A549 (cell line): Measurements from ENCODE around the gene CCSER1. TPM values are rescaled to one million over a fixed set of nuclear protein-coding genes. Genes with fewer than 3 reads are reported as not detected.

Experiments
- ATAC-seq, 2 experiments: fragments of 200-7000 bp in 1 of 2; fragments of >200 bp in 1 of 2; cut with Nextera tagmentation in 1 of 2; cut with Tn5 transposase in 1 of 2; 3 replicates each; pipeline versions ENCODE4 v1.8.0 to v1.9.1; 2018 to 2020; ENCODE audit warnings: mild to moderate bottlenecking in 1 of 2, moderate library complexity in 1 of 2
- CTCF ChIA-PET: fragments of 300-600 bp; sonication (Branson Sonifier 250); formaldehyde crosslinking; extraction: SDS; loops from one replicate; lab custom pipeline; 2021; ENCODE audit warnings: antibody characterized with exemption, inconsistent platforms; lab: Yijun Ruan, JAX
- POLR2A ChIA-PET: fragments of 350-600 bp; formaldehyde crosslinking; extraction: SDS; loops from one replicate; lab custom pipeline; 2021; ENCODE audit warnings: antibody characterized with exemption, inconsistent platforms; lab: Yijun Ruan, JAX
- DNase-seq, 2 experiments: peaks; one replicate each; pipeline versions ENCODE4 v3.0.0 to v3.0.0-alpha.2; 2011 to 2016; ENCODE audit warnings: low read depth in 1 of 2, low spot score in 1 of 2
- FAIRE-seq: peaks from 2 replicates; lab custom pipeline; 2011; peaks lifted over from hg19 to GRCh38; lab: Jason Lieb, UNC
- H3K27ac ChIP-seq, 2 experiments: fragments of >200 bp; sonication (Bioruptor Twin); formaldehyde crosslinking; 3 replicates each; pipeline ENCODE4 v1.5.1; 2016 to 2017
- H3K4me1 ChIP-seq: fragments of >200 bp; sonication (Bioruptor Twin); formaldehyde crosslinking; 3 replicates; pipeline ENCODE4 v1.6.1; 2016
- H3K4me2 ChIP-seq: fragments of >200 bp; sonication (Bioruptor Twin); formaldehyde crosslinking; 3 replicates; pipeline ENCODE4 v1.6.1; 2016
- H3K4me3 ChIP-seq: fragments of >200 bp; sonication (Bioruptor Twin); formaldehyde crosslinking; 3 replicates; pipeline ENCODE4 v1.5.1; 2016
- H3K9me3 ChIP-seq: fragments of >200 bp; sonication (Bioruptor Twin); formaldehyde crosslinking; 3 replicates; pipeline ENCODE4 v1.6.1; 2016
- ATOH8 ChIP-seq: fragments of 250-450 bp; sonication (Bioruptor Pico); IDR thresholded peaks from 2 replicates; pipeline ENCODE4 v1.5.0; 2020; ENCODE audit warnings: low read depth, mild to moderate bottlenecking, moderate library complexity
- CBX2 ChIP-seq: fragments of 200-600 bp; sonication (generic); IDR thresholded peaks from 2 replicates; pipeline ENCODE4 v1.6.1; 2016; ENCODE audit warnings: low read depth, mild to moderate bottlenecking, borderline replicate concordance
- CBX8 ChIP-seq: fragments of 200-600 bp; sonication (generic); IDR thresholded peaks from 2 replicates; pipeline ENCODE4 v1.6.1; 2016
- EHMT2 ChIP-seq: fragments of 200-600 bp; sonication (generic); IDR thresholded peaks from 2 replicates; pipeline ENCODE4 v1.6.1; 2016; ENCODE audit warnings: antibody characterized with exemption, low read depth, mild to moderate bottlenecking, moderate library complexity
- EP300 ChIP-seq, 2 experiments: fragments of >200 bp; sonication (Bioruptor Twin); formaldehyde crosslinking; IDR thresholded peaks; 2 replicates in 1 of 2; 3 replicates in 1 of 2; pipeline ENCODE4 v1.6.1; 2016 to 2017
- FOSB ChIP-seq: fragments of 250-450 bp; sonication (Bioruptor Pico); IDR thresholded peaks from 2 replicates; pipeline ENCODE4 v1.5.0; 2020; ENCODE audit warnings: mild to moderate bottlenecking, moderate library complexity
- FOSL2 ChIP-seq, 2 experiments: fragments of 450-650 bp in 1 of 2; fragments of >200 bp in 1 of 2; sonication (Bioruptor Twin) in 1 of 2; formaldehyde crosslinking; IDR thresholded peaks; 2 replicates each; pipeline versions ENCODE4 v1.5.0 to v1.6.1; 2016 to 2020; ENCODE audit warnings: mild to moderate bottlenecking in 1 of 2, moderate library complexity in 1 of 2
- GATA3 ChIP-seq: IDR thresholded peaks from 2 replicates; pipeline ENCODE4 v1.6.1; 2012; ENCODE audit warnings: borderline replicate concordance
- HOXA7 ChIP-seq: fragments of 250-450 bp; sonication (Bioruptor Pico); IDR thresholded peaks from 2 replicates; pipeline ENCODE4 v1.5.0; 2020; ENCODE audit warnings: mild to moderate bottlenecking, moderate library complexity
- HOXB13 ChIP-seq: fragments of 250-450 bp; sonication (Bioruptor Pico); IDR thresholded peaks from 2 replicates; pipeline ENCODE4 v1.5.0; 2020; ENCODE audit warnings: low read depth, mild to moderate bottlenecking, moderate library complexity
- JUN ChIP-seq, 2 experiments: fragments of >200 bp; sonication (Bioruptor Twin); formaldehyde crosslinking; IDR thresholded peaks; 2 replicates in 1 of 2; 3 replicates in 1 of 2; pipeline ENCODE4 v1.6.1; 2016 to 2017
- KDM1A ChIP-seq: fragments of 200-600 bp; sonication (generic); IDR thresholded peaks from 2 replicates; pipeline ENCODE4 v1.6.1; 2016; ENCODE audit warnings: low read depth, mild to moderate bottlenecking
- MYC ChIP-seq: IDR thresholded peaks from 2 replicates; pipeline ENCODE4 v1.6.1; 2012; ENCODE audit warnings: mild to moderate bottlenecking, inconsistent platforms, low read length, improper control_type of control experiment, borderline replicate concordance
- RAD21 ChIP-seq, 2 experiments: fragments of >200 bp in 1 of 2; sonication (Bioruptor Twin) in 1 of 2; formaldehyde crosslinking in 1 of 2; IDR thresholded peaks in 1 of 2; conservative IDR thresholded peaks in 1 of 2; 2 replicates in 1 of 2; 3 replicates in 1 of 2; pipeline ENCODE4 v1.6.1; 2012 to 2018; ENCODE audit warnings: inconsistent platforms in 1 of 2
- REST ChIP-seq: fragments of 200-600 bp; sonication (generic); IDR thresholded peaks from 2 replicates; pipeline ENCODE4 v1.6.1; 2016; ENCODE audit warnings: antibody characterized with exemption, mild to moderate bottlenecking, moderate library complexity
- WGBS: methylation state at CpG from one replicate; pipeline ENCODE4 v1.1.6; 2017; ENCODE audit errors: missing lambda C conversion rate; 5-methylcytosine and 5-hydroxymethylcytosine counted together
- polyA plus RNA-seq, 4 experiments: library from polyadenylated mRNA; depleted of rRNA in 3 of 4; stranded (reverse); fragments of >200 nt; fragmentation: RNase III in 1 of 4; extraction: RNeasy Plus Mini Kit Qiagen cat#74134 plus additional on column Dnase treatment in 1 of 4; gene quantifications; 2 replicates in 3 of 4; 3 replicates in 1 of 4; pipeline ENCODE4 v1.2.3, GENCODE V29; 2011 to 2017
- TF ChIP-seq, protein P1 (sequence below): fragments of >200 bp; sonication (Bioruptor Twin); formaldehyde crosslinking; IDR thresholded peaks from 2 replicates; pipeline ENCODE4 v1.6.1; 2016
- TF ChIP-seq, protein P2 (sequence below): IDR thresholded peaks from 2 replicates; pipeline ENCODE4 v1.6.1; 2012
- TF ChIP-seq, protein P3 (sequence below): IDR thresholded peaks from 2 replicates; pipeline ENCODE4 v1.6.1; 2012
- TF ChIP-seq, protein P4 (sequence below): fragments of 150-350 bp; IDR thresholded peaks from 2 replicates; pipeline ENCODE4 v1.6.1; 2014; ENCODE audit warnings: low read depth, mild to moderate bottlenecking, low read length

Gene CCSER1
- polyA plus RNA-seq, 2 of the 4 experiments (the other 2 are of a cell fraction) = 0.06 TPM; not detected in 1

GRCh38 chr4:90624781-90625180 is 497.6 kb downstream of the CCSER1 start:
- Histone ChIP-seq H3K4me3 (no peak overlapping the region), H3K9me3 (no peaks in the 10 kb centered on the region), H3K27ac (no peak overlapping the region), H3K4me2 (no peak overlapping the region), H3K4me1 (no peaks in the 10 kb centered on the region)
- FAIRE-seq (no peak), ATAC-seq (no peak), DNase-seq (no peak)
- WGBS = 28% methylated on average over 3 of the region's 3 CpGs
- CTCF ChIA-PET = no interaction called here
- POLR2A ChIA-PET = no interaction called here
- TF ChIP-seq, protein P1, sequence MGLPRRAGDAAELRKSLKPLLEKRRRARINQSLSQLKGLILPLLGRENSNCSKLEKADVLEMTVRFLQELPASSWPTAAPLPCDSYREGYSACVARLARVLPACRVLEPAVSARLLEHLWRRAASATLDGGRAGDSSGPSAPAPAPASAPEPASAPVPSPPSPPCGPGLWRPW = no peak
- TF ChIP-seq EHMT2 (no peak), FOSL2 (IDR thresholded peaks at IDR 0.05) (no peak), FOSL2 (CRISPR knock-in tag; IDR thresholded peaks at IDR 0.05) (no peak), KDM1A (no peak), HOXA7 (no peak), RAD21 (conservative IDR thresholded peaks at IDR 0.05 in 1 of 2, IDR thresholded peaks at IDR 0.05 in 1 of 2) (no peak), EP300 (IDR thresholded peaks at IDR 0.05) (no peak), FOSB (CRISPR knock-in tag) (no peak), MYC (no peak), GATA3 (no peak), JUN (IDR thresholded peaks at IDR 0.05) (no peak), HOXB13 (CRISPR knock-in tag) (no peak), CBX2 (no peak), CBX8 (no peak), ATOH8 (CRISPR knock-in tag) (no peak), REST (no peak)
- TF ChIP-seq, protein P2, sequence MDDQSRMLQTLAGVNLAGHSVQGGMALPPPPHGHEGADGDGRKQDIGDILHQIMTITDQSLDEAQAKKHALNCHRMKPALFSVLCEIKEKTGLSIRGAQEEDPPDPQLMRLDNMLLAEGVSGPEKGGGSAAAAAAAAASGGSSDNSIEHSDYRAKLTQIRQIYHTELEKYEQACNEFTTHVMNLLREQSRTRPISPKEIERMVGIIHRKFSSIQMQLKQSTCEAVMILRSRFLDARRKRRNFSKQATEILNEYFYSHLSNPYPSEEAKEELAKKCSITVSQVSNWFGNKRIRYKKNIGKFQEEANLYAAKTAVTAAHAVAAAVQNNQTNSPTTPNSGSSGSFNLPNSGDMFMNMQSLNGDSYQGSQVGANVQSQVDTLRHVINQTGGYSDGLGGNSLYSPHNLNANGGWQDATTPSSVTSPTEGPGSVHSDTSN = no peak
- TF ChIP-seq, protein P3, sequence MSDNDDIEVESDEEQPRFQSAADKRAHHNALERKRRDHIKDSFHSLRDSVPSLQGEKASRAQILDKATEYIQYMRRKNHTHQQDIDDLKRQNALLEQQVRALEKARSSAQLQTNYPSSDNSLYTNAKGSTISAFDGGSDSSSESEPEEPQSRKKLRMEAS = no peak
- TF ChIP-seq, protein P4, sequence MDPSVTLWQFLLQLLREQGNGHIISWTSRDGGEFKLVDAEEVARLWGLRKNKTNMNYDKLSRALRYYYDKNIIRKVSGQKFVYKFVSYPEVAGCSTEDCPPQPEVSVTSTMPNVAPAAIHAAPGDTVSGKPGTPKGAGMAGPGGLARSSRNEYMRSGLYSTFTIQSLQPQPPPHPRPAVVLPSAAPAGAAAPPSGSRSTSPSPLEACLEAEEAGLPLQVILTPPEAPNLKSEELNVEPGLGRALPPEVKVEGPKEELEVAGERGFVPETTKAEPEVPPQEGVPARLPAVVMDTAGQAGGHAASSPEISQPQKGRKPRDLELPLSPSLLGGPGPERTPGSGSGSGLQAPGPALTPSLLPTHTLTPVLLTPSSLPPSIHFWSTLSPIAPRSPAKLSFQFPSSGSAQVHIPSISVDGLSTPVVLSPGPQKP = no peak
